Astrocyte (in vitro differentiated cells and primary cell): Measurements from ENCODE around the gene RAPGEF5.

Experiments used
- CTCF ChIP-seq: IDR thresholded peaks from 2 replicates; pipeline ENCODE4 v1.5.1; 2011; ENCODE audit warnings: low read depth, mild to moderate bottlenecking, inconsistent platforms, low read length, moderate library complexity; ENCODE audit not compliant: insufficient read depth
- EZH2 ChIP-seq: IDR thresholded peaks from 2 replicates; pipeline ENCODE4 v1.6.1; 2012; ENCODE audit warnings: mild to moderate bottlenecking, low read length, inconsistent platforms; ENCODE audit not compliant: insufficient read depth

DNA sequence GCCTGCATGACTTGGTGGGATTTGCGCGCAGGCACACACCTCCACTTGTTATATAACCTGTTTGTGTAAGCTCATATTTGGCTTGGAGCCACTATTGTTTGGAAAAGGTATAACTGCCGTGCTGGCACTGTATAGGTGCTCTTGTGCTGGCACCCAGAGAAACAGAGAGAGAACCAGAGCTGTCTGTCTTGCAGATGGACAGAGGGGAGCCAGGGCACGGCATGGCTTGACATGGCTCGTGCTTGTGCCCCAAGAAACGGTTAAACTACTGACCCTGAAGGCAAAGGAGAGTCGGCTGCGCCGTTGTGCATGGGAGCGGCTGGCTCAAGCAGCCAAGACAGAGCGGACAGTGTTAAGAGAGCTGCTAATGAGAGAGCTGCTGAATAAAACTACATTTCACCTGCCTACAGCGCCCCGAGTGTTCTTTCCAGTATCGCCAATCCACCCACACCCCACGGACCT is 23.2 kb downstream of the RAPGEF5 start:
- TF ChIP-seq CTCF (no peak), EZH2 (no peak)
